Kidney (tissue), 14 donors: ENCODE measurements around the gene ADAMTSL5. TPM values are rescaled to one million over a fixed set of nuclear protein-coding genes. Genes with fewer than 3 reads are reported as not detected.

Source experiments
- DNase-seq, 5 donors: peaks; one replicate each; pipeline ENCODE4 v3.0.0-alpha.2; 2013 to 2020
- FAIRE-seq: peaks from 2 replicates; lab custom pipeline; 2012; peaks lifted over from hg19 to GRCh38; lab: Jason Lieb, UNC
- H3K27ac ChIP-seq, 2 donors: one replicate each; pipeline ENCODE4 v1.7.0; 2013; ENCODE audit warnings: low read depth in 2 of 2, low read length in 2 of 2, inconsistent platforms in 1 of 2
- H3K27me3 ChIP-seq: one replicate; pipeline ENCODE4 v1.7.1; 2013; ENCODE audit warnings: low read length, inconsistent platforms; ENCODE audit not compliant: control insufficient read depth, insufficient read depth
- H3K36me3 ChIP-seq, 3 donors: one replicate each; pipeline versions ENCODE4 v1.7.0 to v1.7.1; 2013; ENCODE audit warnings: low read length in 3 of 3, control low read depth in 1 of 3, inconsistent platforms in 1 of 3; ENCODE audit not compliant: insufficient read depth in 3 of 3, control insufficient read depth in 2 of 3
- H3K4me1 ChIP-seq, 3 donors: one replicate each; pipeline versions ENCODE4 v1.7.0 to v1.7.1; 2013; ENCODE audit warnings: low read length in 3 of 3, inconsistent platforms in 1 of 3, low read depth in 1 of 3; ENCODE audit not compliant: control insufficient read depth in 2 of 3, insufficient read depth in 2 of 3
- H3K4me3 ChIP-seq, 3 donors: one replicate each; pipeline versions ENCODE4 v1.7.0 to v1.8.1; 2013; ENCODE audit warnings: low read length in 3 of 3, control low read depth in 1 of 3, inconsistent platforms in 1 of 3
- H3K9ac ChIP-seq, 3 donors: one replicate each; pipeline versions ENCODE4 v1.7.0 to v1.7.1; 2013; ENCODE audit warnings: low read length in 3 of 3, control low read depth in 1 of 3, inconsistent platforms in 1 of 3
- H3K9me3 ChIP-seq, 3 donors: one replicate each; pipeline versions ENCODE4 v1.7.0 to v1.7.1; 2013; ENCODE audit warnings: low read length in 3 of 3, control low read depth in 1 of 3, inconsistent platforms in 1 of 3; ENCODE audit not compliant: control insufficient read depth in 2 of 3, insufficient read depth in 1 of 3
- CTCF ChIP-seq: IDR thresholded peaks from 3 replicates; pipeline ENCODE4 v1.5.1; 2012; ENCODE audit warnings: mild to moderate bottlenecking, moderate library complexity, borderline replicate concordance; ENCODE audit not compliant: insufficient read depth; ENCODE audit errors: extremely low read depth
- intact Hi-C: fragments of 100-400 bp; cut with DNase I; formaldehyde crosslinking; loops from one replicate; pipeline ENCODE4 v1.11.1; 2022
- polyA plus RNA-seq: library from polyadenylated mRNA; stranded (reverse); fragments of 350-450 nt; fragmentation: Illumina TruSeq; extraction: RNeasy Lipid Tissue Mini Kit (QIAGEN cat#74804); gene quantifications from one replicate; pipeline ENCODE4 v1.2.3, GENCODE V29; 2014; ENCODE audit warnings: low read depth, low replicate concordance; ENCODE audit not compliant: insufficient read depth
- total RNA-seq: library from RNA; stranded (reverse); fragmentation: NEBNext Ultra II Directional; extraction: Animal tissue kit (Norgen Biotek cat#: 25700); gene quantifications from one replicate; pipeline ENCODE4 v1.2.1, GENCODE V29; 2021
- donor health status: control.
- donor health status: control.
- donor health status: control.
- donor health status: control.
- donor health status: control.
- donor health status: DM: yes; HTN: yes; CAD: no.
- donor health status: Normal renal cell carcinoma (clear cell type).

Gene ADAMTSL5
- total and polyA plus RNA-seq, 2 donors from 2014 or later: 1.4 to 4.6 TPM

GRCh38 chr19:1554968-1555367, 42.1 kb upstream of the ADAMTSL5 start:
- Histone ChIP-seq H3K4me3 (no peak overlapping the region), H3K9ac (no peak overlapping the region), H3K27me3 (no peaks in the 10 kb centered on the region), H3K27ac (no peak overlapping the region), H3K4me1 (no peaks in the 10 kb centered on the region), H3K36me3 (no peaks in the 10 kb centered on the region), H3K9me3 (no peaks in the 10 kb centered on the region)
- intact Hi-C loops: no loop called here
- no peak for FAIRE-seq
- no peak for TF ChIP-seq CTCF
- DNase-seq: no peak

GRCh38 chr19:1553415-1553814, 40.6 kb upstream of the ADAMTSL5 start:
- Histone ChIP-seq H3K4me3 (no peak overlapping the region), H3K27me3 (no peaks in the 10 kb centered on the region), H3K9ac (no peak overlapping the region), H3K9me3 (no peaks in the 10 kb centered on the region), H3K36me3 (no peaks in the 10 kb centered on the region), H3K4me1 (no peaks in the 10 kb centered on the region), H3K27ac (no peak overlapping the region)
- no peak for TF ChIP-seq CTCF
- DNase-seq (no peak), FAIRE-seq (no peak)
- intact Hi-C loops: no loop called here

GRCh38 chr19:1551068-1552040, 38.5 kb upstream of the ADAMTSL5 start:
- FAIRE-seq: no peak
- no peak for TF ChIP-seq CTCF
- Histone ChIP-seq H3K9ac (no peak overlapping the region), H3K27ac (no peak overlapping the region), H3K9me3 (no peaks in the 10 kb centered on the region), H3K4me1 (no peaks in the 10 kb centered on the region), H3K36me3 (no peaks in the 10 kb centered on the region), H3K4me3 (no peak overlapping the region), H3K27me3 (no peaks in the 10 kb centered on the region)
- DNase-seq: no peak
- intact Hi-C loops: no loop called here
